ENCODE results near the gene MED15. TPM values are rescaled to one million over a fixed set of nuclear protein-coding genes. Genes with fewer than 3 reads are reported as not detected.

The MED15 gene
- total and polyA plus RNA-seq, 2 experiments from 2014 or later: 29.2 to 43.5 TPM

- Histone ChIP-seq H3K4me2 (no peak overlapping the region), H4K20me1 (replicated peaks; ENCODE audit: insufficient read depth) (peaks cover 3% of the 10 kb centered on the region), H3K27me3 (ENCODE audit: insufficient read depth) (peaks cover 23% of the 10 kb centered on the region), H3K4me1 (ENCODE audit: insufficient read depth) (peaks cover 5% of the 10 kb centered on the region), H3F3A (replicated peaks; ENCODE audit: low read depth) (0 out of 2 replicates have a peak, but pooled peaks cover 4% of the 10 kb centered on the region), H3K79me2 (replicated peaks; ENCODE audit: insufficient read depth) (0 out of 2 replicates have a peak, but pooled peaks cover 7% of the 10 kb centered on the region), H3K4me3 (no peak overlapping the region), H2AFZ (no peak overlapping the region), H3K27ac (ENCODE audit: low read depth) (no peak overlapping the region), H3K9me2 (ENCODE audit: insufficient read depth) (no peaks in the 10 kb centered on the region), H3K36me3 (ENCODE audit: insufficient read depth) (no peaks in the 10 kb centered on the region)
- Mint-ChIP-seq H3K4me1 (peaks cover 10% of the 10 kb centered on the region), H3K27ac (no peak overlapping the region), H3K4me3 (no peak overlapping the region), H3K9me3 (no peaks in the 10 kb centered on the region), H3K27me3 (ENCODE audit: insufficient read depth, low read depth, poor library complexity) (peaks cover 28% of the 10 kb centered on the region), H3K36me3 (ENCODE audit: low read depth) (no peaks in the 10 kb centered on the region)
- DNase-seq (ENCODE audit: low spot score) (no peak), ATAC-seq (no peak)
- no peak for TF ChIP-seq JUNB (IDR thresholded peaks at IDR 0.05; ENCODE audit: unreplicated experiment)
Measured at GRCh38 chr22:20490183-20490940, 17.0 kb upstream of the MED15 start.

- H3K27me3 Mint-ChIP-seq (ENCODE audit: insufficient read depth, low read depth, poor library complexity): peaks cover 28% of the 10 kb centered on the region
- no peak overlapping the region for H3K27ac ChIP-seq (ENCODE audit: low read depth)
- H3K36me3 Mint-ChIP-seq (ENCODE audit: low read depth): no peaks in the 10 kb centered on the region
- H3F3A ChIP-seq (replicated peaks; ENCODE audit: low read depth): 0 out of 2 replicates have a peak, but pooled peaks cover 4% of the 10 kb centered on the region
- no peak overlapping the region for H3K4me3 ChIP-seq
- no peaks in the 10 kb centered on the region for H3K9me3 Mint-ChIP-seq
- no peak overlapping the region for H3K4me3 Mint-ChIP-seq
- H3K27ac Mint-ChIP-seq: no peak overlapping the region
- H3K4me1 Mint-ChIP-seq: peaks cover 10% of the 10 kb centered on the region
- no peaks in the 10 kb centered on the region for H3K36me3 ChIP-seq (ENCODE audit: insufficient read depth)
- ATAC-seq: no peak
- H3K9me2 ChIP-seq (ENCODE audit: insufficient read depth): no peaks in the 10 kb centered on the region
- no peak overlapping the region for H2AFZ ChIP-seq
- H3K27me3 ChIP-seq (ENCODE audit: insufficient read depth): peaks cover 23% of the 10 kb centered on the region
- DNase-seq (ENCODE audit: low spot score): no peak
- peaks cover 5% of the 10 kb centered on the region for H3K4me1 ChIP-seq (ENCODE audit: insufficient read depth)
- H4K20me1 ChIP-seq (replicated peaks; ENCODE audit: insufficient read depth): peaks cover 3% of the 10 kb centered on the region
- TF ChIP-seq EZH2 (IDR thresholded peaks at IDR 0.05; ENCODE audit: low read depth, unreplicated experiment) (no peak), CTCF (conservative IDR thresholded peaks at IDR 0.05; ENCODE audit: low read depth in 2 of 2) (no peak), ZNF331 (CRISPR knock-in tag; IDR thresholded peaks at IDR 0.05; ENCODE audit: low read depth) (no peak), STAT1 (IDR thresholded peaks at IDR 0.05; ENCODE audit: unreplicated experiment) (no peak), NANOG (IDR thresholded peaks at IDR 0.05; ENCODE audit: borderline replicate concordance) (no peak)
- TF ChIP-seq, protein P1, sequence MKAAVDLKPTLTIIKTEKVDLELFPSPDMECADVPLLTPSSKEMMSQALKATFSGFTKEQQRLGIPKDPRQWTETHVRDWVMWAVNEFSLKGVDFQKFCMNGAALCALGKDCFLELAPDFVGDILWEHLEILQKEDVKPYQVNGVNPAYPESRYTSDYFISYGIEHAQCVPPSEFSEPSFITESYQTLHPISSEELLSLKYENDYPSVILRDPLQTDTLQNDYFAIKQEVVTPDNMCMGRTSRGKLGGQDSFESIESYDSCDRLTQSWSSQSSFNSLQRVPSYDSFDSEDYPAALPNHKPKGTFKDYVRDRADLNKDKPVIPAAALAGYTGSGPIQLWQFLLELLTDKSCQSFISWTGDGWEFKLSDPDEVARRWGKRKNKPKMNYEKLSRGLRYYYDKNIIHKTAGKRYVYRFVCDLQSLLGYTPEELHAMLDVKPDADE (IDR thresholded peaks at IDR 0.05): no peak
- 0 out of 2 replicates have a peak, but pooled peaks cover 7% of the 10 kb centered on the region for H3K79me2 ChIP-seq (replicated peaks; ENCODE audit: insufficient read depth)
- no peak overlapping the region for H3K4me2 ChIP-seq
Measured at GRCh38 chr22:20490941-20491307, 16.5 kb upstream of the MED15 start.
